Lower leg skin (tissue), 3 donors: ENCODE measurements around the gene ZIC5.

Experiments used
- CTCF ChIP-seq, 3 donors: fragments of 450-650 bp; IDR thresholded peaks; one replicate each; pipeline ENCODE4 v1.5.1; 2016; ENCODE audit warnings: antibody characterized with exemption in 3 of 3, mild to moderate bottlenecking in 3 of 3, moderate library complexity in 2 of 3
- POLR2A ChIP-seq, 2 donors: fragments of 450-650 bp; IDR thresholded peaks; one replicate each; pipeline ENCODE4 v1.6.1; 2016 to 2017; ENCODE audit warnings: antibody characterized with exemption in 2 of 2, mild to moderate bottlenecking in 1 of 2, moderate library complexity in 1 of 2

- TF ChIP-seq CTCF (IDR thresholded peaks at IDR 0.05), result no peak
- no peak for TF ChIP-seq POLR2A (IDR thresholded peaks at IDR 0.05)
These were observed 7.7 kb downstream of the ZIC5 start for GRCh38 chr13:99963816-99964339.
